ENCODE data around the gene PLOD1. TPM values are rescaled to one million over a fixed set of nuclear protein-coding genes. Genes with fewer than 3 reads are reported as not detected.

The PLOD1 gene
- total and polyA plus RNA-seq, 2 experiments from 2014 or later = 22.4 to 62.9 TPM

DNA sequence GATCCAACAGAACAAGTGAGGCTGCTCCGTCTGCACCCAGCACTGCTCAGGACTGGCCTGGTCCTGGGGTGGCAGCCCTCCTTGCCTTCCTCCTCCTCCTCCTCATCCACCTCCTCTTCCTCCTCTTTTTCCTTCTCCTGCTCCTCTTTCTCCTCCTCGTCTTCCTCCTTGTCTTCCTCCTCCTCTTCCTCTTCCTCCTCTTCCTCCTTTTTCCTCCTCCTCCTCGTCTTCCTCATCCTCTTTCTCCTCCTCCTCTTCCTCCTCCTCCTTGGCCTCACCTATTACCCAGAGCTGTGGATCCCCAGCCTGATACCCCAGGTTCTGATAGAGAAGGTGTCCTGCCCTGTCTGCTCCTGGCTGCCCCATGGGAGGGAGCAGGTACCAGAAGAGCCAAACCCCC lies 29.1 kb downstream of the PLOD1 start:
- Histone ChIP-seq H3K9me2 (ENCODE audit: insufficient read depth) (no peaks in the 10 kb centered on the region), H3K79me2 (replicated peaks; ENCODE audit: insufficient read depth) (no peaks in the 10 kb centered on the region), H3K27ac (ENCODE audit: low read depth) (no peak overlapping the region), H3K4me1 (ENCODE audit: insufficient read depth) (no peaks in the 10 kb centered on the region), H3F3A (replicated peaks; ENCODE audit: low read depth) (no peaks in the 10 kb centered on the region), H3K27me3 (ENCODE audit: insufficient read depth) (no peaks in the 10 kb centered on the region), H2AFZ (no peak overlapping the region), H3K4me2 (no peak overlapping the region), H3K4me3 (no peak overlapping the region), H4K20me1 (replicated peaks; ENCODE audit: insufficient read depth) (no peaks in the 10 kb centered on the region), H3K36me3 (ENCODE audit: insufficient read depth) (peaks cover 2% of the 10 kb centered on the region; the same call in 1 of the 2 replicates)
- Mint-ChIP-seq H3K36me3 (ENCODE audit: low read depth) (peaks cover 25% of the 10 kb centered on the region), H3K9me3 (no peaks in the 10 kb centered on the region), H3K4me3 (no peak overlapping the region), H3K27ac (no peak overlapping the region), H3K27me3 (ENCODE audit: insufficient read depth, low read depth, poor library complexity) (peaks cover 5% of the 10 kb centered on the region), H3K4me1 (no peaks in the 10 kb centered on the region; the same call in 2 of the 3 replicates)
- ATAC-seq (no peak), DNase-seq (ENCODE audit: low spot score) (no peak)
- TF ChIP-seq, protein P1, sequence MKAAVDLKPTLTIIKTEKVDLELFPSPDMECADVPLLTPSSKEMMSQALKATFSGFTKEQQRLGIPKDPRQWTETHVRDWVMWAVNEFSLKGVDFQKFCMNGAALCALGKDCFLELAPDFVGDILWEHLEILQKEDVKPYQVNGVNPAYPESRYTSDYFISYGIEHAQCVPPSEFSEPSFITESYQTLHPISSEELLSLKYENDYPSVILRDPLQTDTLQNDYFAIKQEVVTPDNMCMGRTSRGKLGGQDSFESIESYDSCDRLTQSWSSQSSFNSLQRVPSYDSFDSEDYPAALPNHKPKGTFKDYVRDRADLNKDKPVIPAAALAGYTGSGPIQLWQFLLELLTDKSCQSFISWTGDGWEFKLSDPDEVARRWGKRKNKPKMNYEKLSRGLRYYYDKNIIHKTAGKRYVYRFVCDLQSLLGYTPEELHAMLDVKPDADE (IDR thresholded peaks at IDR 0.05) = no peak
- TF ChIP-seq POLR2AphosphoS5 (IDR thresholded peaks at IDR 0.05; ENCODE audit: low read depth) (no peak), CREB1 (CRISPR knock-in tag; IDR thresholded peaks at IDR 0.05; ENCODE audit: low read depth) (no peak), JUNB (IDR thresholded peaks at IDR 0.05; ENCODE audit: unreplicated experiment) (no peak), ZNF331 (CRISPR knock-in tag; IDR thresholded peaks at IDR 0.05; ENCODE audit: low read depth) (no peak), EZH2phosphoT487 (IDR thresholded peaks at IDR 0.05; ENCODE audit: unreplicated experiment) (no peak)
- TF ChIP-seq, protein P2, sequence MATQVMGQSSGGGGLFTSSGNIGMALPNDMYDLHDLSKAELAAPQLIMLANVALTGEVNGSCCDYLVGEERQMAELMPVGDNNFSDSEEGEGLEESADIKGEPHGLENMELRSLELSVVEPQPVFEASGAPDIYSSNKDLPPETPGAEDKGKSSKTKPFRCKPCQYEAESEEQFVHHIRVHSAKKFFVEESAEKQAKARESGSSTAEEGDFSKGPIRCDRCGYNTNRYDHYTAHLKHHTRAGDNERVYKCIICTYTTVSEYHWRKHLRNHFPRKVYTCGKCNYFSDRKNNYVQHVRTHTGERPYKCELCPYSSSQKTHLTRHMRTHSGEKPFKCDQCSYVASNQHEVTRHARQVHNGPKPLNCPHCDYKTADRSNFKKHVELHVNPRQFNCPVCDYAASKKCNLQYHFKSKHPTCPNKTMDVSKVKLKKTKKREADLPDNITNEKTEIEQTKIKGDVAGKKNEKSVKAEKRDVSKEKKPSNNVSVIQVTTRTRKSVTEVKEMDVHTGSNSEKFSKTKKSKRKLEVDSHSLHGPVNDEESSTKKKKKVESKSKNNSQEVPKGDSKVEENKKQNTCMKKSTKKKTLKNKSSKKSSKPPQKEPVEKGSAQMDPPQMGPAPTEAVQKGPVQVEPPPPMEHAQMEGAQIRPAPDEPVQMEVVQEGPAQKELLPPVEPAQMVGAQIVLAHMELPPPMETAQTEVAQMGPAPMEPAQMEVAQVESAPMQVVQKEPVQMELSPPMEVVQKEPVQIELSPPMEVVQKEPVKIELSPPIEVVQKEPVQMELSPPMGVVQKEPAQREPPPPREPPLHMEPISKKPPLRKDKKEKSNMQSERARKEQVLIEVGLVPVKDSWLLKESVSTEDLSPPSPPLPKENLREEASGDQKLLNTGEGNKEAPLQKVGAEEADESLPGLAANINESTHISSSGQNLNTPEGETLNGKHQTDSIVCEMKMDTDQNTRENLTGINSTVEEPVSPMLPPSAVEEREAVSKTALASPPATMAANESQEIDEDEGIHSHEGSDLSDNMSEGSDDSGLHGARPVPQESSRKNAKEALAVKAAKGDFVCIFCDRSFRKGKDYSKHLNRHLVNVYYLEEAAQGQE (IDR thresholded peaks at IDR 0.05; ENCODE audit: unreplicated experiment) = no peak

DNA sequence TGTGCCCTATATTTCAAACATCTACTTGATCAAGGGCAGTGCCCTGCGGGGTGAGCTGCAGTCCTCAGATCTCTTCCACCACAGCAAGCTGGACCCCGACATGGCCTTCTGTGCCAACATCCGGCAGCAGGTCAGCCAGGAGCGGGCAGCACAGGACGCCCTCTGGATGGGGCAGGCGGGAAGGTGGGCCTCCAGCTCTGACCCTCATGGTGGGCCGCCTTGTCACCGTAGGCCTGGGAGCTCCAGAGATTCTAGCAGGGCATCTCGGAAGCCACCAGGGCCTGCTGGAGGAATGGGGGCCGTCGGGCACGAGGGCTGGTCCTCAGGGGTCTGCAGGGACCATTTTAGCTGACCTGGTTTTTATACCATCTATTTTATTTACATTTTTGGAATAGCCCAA lies 30.1 kb downstream of the PLOD1 start:
- H4K20me1 ChIP-seq (replicated peaks; ENCODE audit: insufficient read depth) = no peaks in the 10 kb centered on the region
- no peaks in the 10 kb centered on the region; the same call in 2 of the 3 replicates for H3K4me1 Mint-ChIP-seq

More for the DNA sequence above, 30.1 kb downstream of the PLOD1 start:
- Mint-ChIP-seq H3K36me3 (ENCODE audit: low read depth) (peaks cover 25% of the 10 kb centered on the region), H3K27me3 (ENCODE audit: insufficient read depth, low read depth, poor library complexity) (peaks cover 7% of the 10 kb centered on the region), H3K9me3 (no peaks in the 10 kb centered on the region), H3K27ac (no peak overlapping the region), H3K4me3 (no peak overlapping the region; the same call in 2 of the 3 replicates)
- Histone ChIP-seq H3K36me3 (ENCODE audit: insufficient read depth) (no peaks in the 10 kb centered on the region), H3K9me2 (ENCODE audit: insufficient read depth) (no peaks in the 10 kb centered on the region), H3K27me3 (ENCODE audit: insufficient read depth) (no peaks in the 10 kb centered on the region), H3K4me2 (no peak overlapping the region), H3K79me2 (replicated peaks; ENCODE audit: insufficient read depth) (no peaks in the 10 kb centered on the region), H3F3A (replicated peaks; ENCODE audit: low read depth) (no peaks in the 10 kb centered on the region), H3K4me1 (ENCODE audit: insufficient read depth) (no peaks in the 10 kb centered on the region), H3K4me3 (no peak overlapping the region), H3K27ac (ENCODE audit: low read depth) (0 out of 2 replicates have a peak overlapping the region, but pooled peaks have one; percentile 32), H2AFZ (no peak overlapping the region)
- no peak for ATAC-seq
- no peak for DNase-seq (ENCODE audit: low spot score)
- TF ChIP-seq, protein P2 (IDR thresholded peaks at IDR 0.05; ENCODE audit: unreplicated experiment) = no peak
- TF ChIP-seq STAT1 (IDR thresholded peaks at IDR 0.05; ENCODE audit: unreplicated experiment) = no peak
